GM12878 (cell line): ENCODE results near the gene UBE2E2. TPM values are rescaled to one million over a fixed set of nuclear protein-coding genes. Genes with fewer than 3 reads are reported as not detected.

Experiments
- ATAC-seq: fragments of 200-7000 bp; cut with Tn5 transposase; 3 replicates; pipeline ENCODE4 v1.9.1; 2020; ENCODE audit warnings: mild to moderate bottlenecking, moderate library complexity
- BruUV-seq: library from RNA; stranded (reverse); fragments of 400-500 nt; replicated peaks from 2 replicates; lab custom pipeline; 2021; lab: Mats Ljungman, UMichigan
- CTCF ChIA-PET: fragments of 300-600 bp; sonication (Branson Sonifier 250); formaldehyde crosslinking; extraction: SDS; loops from one replicate; lab custom pipeline; 2021; ENCODE audit warnings: inconsistent platforms; lab: Yijun Ruan, JAX
- POLR2A ChIA-PET: fragments of 350-600 bp; formaldehyde crosslinking; extraction: SDS; loops from one replicate; lab custom pipeline; 2021; ENCODE audit warnings: inconsistent platforms; lab: Charles Lee
- RAD21 ChIA-PET: fragments of 300-600 bp; sonication (Branson Sonifier 250); formaldehyde crosslinking; loops from one replicate; lab custom pipeline; 2023; ENCODE audit warnings: antibody characterized with exemption; ENCODE audit not compliant: unreplicated experiment; lab: Charles Lee
- SMC1A ChIA-PET: fragments of 300-600 bp; sonication (Branson Sonifier 250); formaldehyde crosslinking; loops from one replicate; lab custom pipeline; 2023; ENCODE audit not compliant: unreplicated experiment, uncharacterized antibody; lab: Charles Lee
- DNase-seq: peaks from one replicate; pipeline ENCODE4 v3.0.0-alpha.2; 2011; ENCODE audit warnings: low read depth, low spot score
- FAIRE-seq: peaks from 3 replicates; lab custom pipeline; 2011; peaks lifted over from hg19 to GRCh38; lab: Jason Lieb, UNC
- H2AFZ ChIP-seq: 2 replicates; pipeline ENCODE4 v1.6.0; 2011; ENCODE audit warnings: low read depth, low read length, control low read depth; ENCODE audit not compliant: control insufficient read depth
- H3K27ac ChIP-seq: 2 replicates; pipeline ENCODE4 v1.5.1; 2011; ENCODE audit warnings: control low read depth; ENCODE audit not compliant: control insufficient read depth, insufficient read depth
- H3K27me3 ChIP-seq, 2 experiments: replicated peaks in 1 of 2; 2 replicates each; pipeline versions ENCODE4 v1.6.0 to v1.6.1; 2011; ENCODE audit warnings: low read length in 1 of 2; ENCODE audit not compliant: control insufficient read depth in 2 of 2, insufficient read depth in 2 of 2
- H3K36me3 ChIP-seq, 2 experiments: 2 replicates each; pipeline ENCODE4 v1.5.1; 2011; ENCODE audit warnings: low read length in 1 of 2; ENCODE audit not compliant: control insufficient read depth in 2 of 2, insufficient read depth in 2 of 2
- H3K4me1 ChIP-seq: 2 replicates; pipeline ENCODE4 v1.6.1; 2011; ENCODE audit warnings: mild to moderate bottlenecking, low read length, moderate library complexity, mixed read lengths; ENCODE audit not compliant: control insufficient read depth, insufficient read depth
- H3K4me2 ChIP-seq: 2 replicates; pipeline ENCODE4 v1.6.0; 2011; ENCODE audit warnings: control low read depth; ENCODE audit not compliant: control insufficient read depth, insufficient read depth
- H3K4me3 ChIP-seq: fragments of 200-600 bp; sonication (generic); 2 replicates; pipeline ENCODE4 v1.5.1; 2016
- H3K79me2 ChIP-seq: 2 replicates; pipeline ENCODE4 v1.6.0; 2011; ENCODE audit warnings: low read length; ENCODE audit not compliant: control insufficient read depth, insufficient read depth
- H3K9ac ChIP-seq: 2 replicates; pipeline ENCODE4 v1.8.0; 2011; ENCODE audit warnings: low read length, control low read depth, mixed read lengths; ENCODE audit not compliant: control insufficient read depth, insufficient read depth
- H3K9me3 ChIP-seq: replicated peaks from 3 replicates; pipeline ENCODE4 v1.5.1; 2011; ENCODE audit warnings: mild to moderate bottlenecking, low read length; ENCODE audit not compliant: control insufficient read depth, insufficient read depth
- H4K20me1 ChIP-seq: 2 replicates; pipeline ENCODE4 v1.6.0; 2011; ENCODE audit not compliant: control insufficient read depth, insufficient read depth
- EGR1 ChIP-seq, 2 experiments: IDR thresholded peaks; 1 replicate in 1 of 2; 2 replicates in 1 of 2; pipeline ENCODE4 v1.6.1; 2011 to 2012; ENCODE audit warnings: low read depth in 2 of 2, low read length in 2 of 2, borderline replicate concordance in 1 of 2, mild to moderate bottlenecking in 1 of 2, moderate library complexity in 1 of 2
- EZH2 ChIP-seq: IDR thresholded peaks from 2 replicates; pipeline ENCODE4 v1.6.1; 2012; ENCODE audit warnings: low read depth, mild to moderate bottlenecking, control low read depth, inconsistent platforms, low read length, borderline replicate concordance; ENCODE audit not compliant: control insufficient read depth
- JUNB ChIP-seq: IDR thresholded peaks from 2 replicates; pipeline ENCODE4 v1.6.1; 2016; ENCODE audit warnings: antibody characterized with exemption, mild to moderate bottlenecking
- PAX5 ChIP-seq: IDR thresholded peaks from 2 replicates; pipeline ENCODE4 v1.6.1; 2011; ENCODE audit warnings: low read depth, low read length, borderline replicate concordance
- SMARCA5 ChIP-seq: fragments of 450-650 bp; IDR thresholded peaks from 2 replicates; pipeline ENCODE4 v1.6.1; 2017; ENCODE audit warnings: mild to moderate bottlenecking
- WGBS: methylation state at CpG from one replicate; pipeline ENCODE4 v1.1.6; 2016; ENCODE audit warnings: low lambda C conversion rate; ENCODE audit not compliant: insufficient replicate concordance, insufficient coverage; ENCODE audit errors: missing lambda C conversion rate; 5-methylcytosine and 5-hydroxymethylcytosine counted together
- in situ Hi-C: fragments of 300-500 bp; cut with MboI; formaldehyde crosslinking; loops from 9 replicates; pipeline ENCODE4 v1.14.3; 2018; ENCODE audit warnings: mixed read lengths
- intact Hi-C: fragments of 100-400 bp; cut with micrococcal nuclease; formaldehyde crosslinking; loops from one replicate; pipeline ENCODE4 v1.14.2; 2022; ENCODE audit not compliant: unreplicated experiment
- polyA plus RNA-seq, 11 experiments: library from polyadenylated mRNA; depleted of rRNA in 4 of 11; unstranded in 6 of 11; stranded (reverse) in 5 of 11; fragments of >200 nt; fragmentation: Nextera tagmentation in 4 of 11; fragmentation: Illumina TruSeq in 1 of 11; extraction: Ambion mirVana in 4 of 11; extraction: Trizol in 1 of 11; gene quantifications; 1 replicate in 1 of 11; 2 replicates in 10 of 11; pipeline versions ENCODE4 v1.2.1 to v1.2.3, GENCODE V29; 2011 to 2016; ENCODE audit warnings: inconsistent platforms in 2 of 11, missing spikeins in 2 of 11, low read depth in 1 of 11
- total RNA-seq, 4 experiments: library from RNA; depleted of rRNA in 3 of 4; stranded (reverse); fragments of >200 nt in 3 of 4; fragmentation: Illumina TruSeq in 1 of 4; extraction: Trizol in 1 of 4; gene quantifications; 2 replicates each; pipeline versions ENCODE4 v1.2.1 to v1.2.3, GENCODE V29; 2013 to 2021
- TF ChIP-seq, protein P1 (sequence below): fragments of 450-650 bp; IDR thresholded peaks from 2 replicates; pipeline ENCODE4 v1.6.1; 2017; ENCODE audit warnings: borderline replicate concordance

UBE2E2 gene
- total and polyA plus RNA-seq, 10 of the 15 experiments (the other 5 are each of a cell fraction or from before 2014, with no cell fraction given), result 8.7 to 71.0 (median 36.4) TPM

DNA sequence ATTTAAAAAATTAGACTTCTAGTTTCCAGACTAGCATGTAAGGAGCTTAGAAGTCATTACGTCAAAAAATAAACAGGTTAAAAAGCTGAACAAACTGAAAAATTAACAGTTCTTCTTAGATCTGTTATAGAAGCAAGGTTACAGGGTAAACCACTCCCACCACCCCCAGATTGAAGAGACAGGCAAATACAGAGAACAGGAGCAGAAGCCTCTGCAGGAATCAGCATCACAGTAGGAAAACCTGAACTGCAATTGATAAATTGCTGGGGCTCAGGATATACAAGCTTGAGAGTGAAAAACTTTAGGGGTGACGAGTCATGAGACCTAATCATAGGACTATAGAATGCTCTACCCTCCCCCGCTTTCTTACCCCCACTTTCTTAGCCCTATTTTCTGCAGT, 222.3 kb downstream of the UBE2E2 start:
- DNase-seq, result no peak
- FAIRE-seq, result no peak
- CTCF ChIA-PET, result no interaction called here
- peaks cover 16% of the 10 kb centered on the region for H3K4me1 ChIP-seq
- H3K27me3 ChIP-seq, result no peaks in the 10 kb centered on the region
- no TSS peak for BruUV-seq
- no peak overlapping the region for H3K4me2 ChIP-seq
- RAD21 ChIA-PET, result no interaction called here
- no peak for TF ChIP-seq SMARCA5
- no peak for TF ChIP-seq JUNB
- TF ChIP-seq PAX5, result no peak
- TF ChIP-seq EGR1 (IDR thresholded peaks at IDR 0.05; ENCODE audit: borderline replicate concordance in 1 of 2, low read depth in 2 of 2, low read length in 2 of 2), result no peak
- TF ChIP-seq EZH2, result no peak
- TF ChIP-seq, protein P1, sequence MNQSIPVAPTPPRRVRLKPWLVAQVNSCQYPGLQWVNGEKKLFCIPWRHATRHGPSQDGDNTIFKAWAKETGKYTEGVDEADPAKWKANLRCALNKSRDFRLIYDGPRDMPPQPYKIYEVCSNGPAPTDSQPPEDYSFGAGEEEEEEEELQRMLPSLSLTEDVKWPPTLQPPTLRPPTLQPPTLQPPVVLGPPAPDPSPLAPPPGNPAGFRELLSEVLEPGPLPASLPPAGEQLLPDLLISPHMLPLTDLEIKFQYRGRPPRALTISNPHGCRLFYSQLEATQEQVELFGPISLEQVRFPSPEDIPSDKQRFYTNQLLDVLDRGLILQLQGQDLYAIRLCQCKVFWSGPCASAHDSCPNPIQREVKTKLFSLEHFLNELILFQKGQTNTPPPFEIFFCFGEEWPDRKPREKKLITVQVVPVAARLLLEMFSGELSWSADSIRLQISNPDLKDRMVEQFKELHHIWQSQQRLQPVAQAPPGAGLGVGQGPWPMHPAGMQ, result no peak
- no peak overlapping the region for H2AFZ ChIP-seq
- in situ Hi-C loops, result no loop called here
- H3K9ac ChIP-seq, result no peak overlapping the region
- no peaks in the 10 kb centered on the region for H3K9me3 ChIP-seq
- H4K20me1 ChIP-seq, result no peaks in the 10 kb centered on the region
- POLR2A ChIA-PET, result no interaction called here
- SMC1A ChIA-PET, result interaction anchor here (1.6 to 4.0 kb wide), 5 partner anchors 9 to 336 kb away, joined by 3 to 23 read pairs (median 6); no protein-coding TSS in a partner anchor
- 96% methylated on average over 3 of the region's 3 CpGs for WGBS
- H3K36me3 ChIP-seq, result no peaks in the 10 kb centered on the region
- H3K27ac ChIP-seq, result no peak overlapping the region
- no peaks in the 10 kb centered on the region; the same call in 1 of the 2 replicates for H3K79me2 ChIP-seq
- intact Hi-C loops, result no loop called here
- no peak overlapping the region for H3K4me3 ChIP-seq
- no peak for ATAC-seq
